HG03097 (cell line): ENCODE data around the gene EDN3.

Experiments used
- ATAC-seq: cut with Tn5 transposase; IDR thresholded peaks from one replicate; pipeline ENCODE4 v1.9.1; 2021; ENCODE audit not compliant: unreplicated experiment, low FRiP score

The EDN3 gene

DNA sequence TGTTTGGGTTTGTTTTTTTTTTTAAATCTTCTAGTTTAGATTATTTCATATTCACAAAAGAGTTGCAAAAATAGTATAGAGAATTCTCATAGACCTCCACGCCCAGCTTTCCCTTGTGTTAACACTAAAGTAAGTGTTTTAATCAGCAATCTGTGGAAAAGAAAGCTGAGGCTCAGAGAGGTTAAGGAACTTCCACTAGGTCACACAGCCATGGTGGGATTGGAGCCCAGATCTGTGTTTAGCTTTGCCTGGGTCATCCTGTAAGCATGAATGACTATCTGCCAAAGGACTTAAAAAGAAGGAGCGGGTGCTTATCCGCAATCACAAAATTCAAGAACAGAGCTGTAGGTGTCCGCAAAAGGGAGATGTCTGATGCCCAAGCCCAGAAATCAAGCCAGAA lies 60.5 kb downstream of the EDN3 start:
- ATAC-seq: no peak

DNA sequence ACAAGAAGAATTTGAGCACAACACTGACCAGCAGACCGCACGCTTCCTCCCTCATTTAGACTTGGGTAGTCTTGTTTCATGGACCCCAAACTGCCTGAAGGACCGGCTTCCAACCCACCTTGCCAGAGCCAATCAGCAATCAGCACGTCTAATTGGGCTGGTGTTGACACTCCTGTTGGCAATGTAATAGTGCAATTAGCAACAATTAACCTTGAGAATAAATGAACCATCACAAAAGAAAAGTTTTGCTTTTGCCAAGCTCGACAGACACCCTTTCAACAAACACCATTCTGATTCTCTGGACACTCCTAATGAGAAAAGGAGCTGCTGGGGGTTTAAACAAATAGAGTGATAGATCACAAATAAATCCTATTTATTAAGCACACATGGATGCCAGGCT lies 61.0 kb downstream of the EDN3 start:
- no peak for ATAC-seq

DNA sequence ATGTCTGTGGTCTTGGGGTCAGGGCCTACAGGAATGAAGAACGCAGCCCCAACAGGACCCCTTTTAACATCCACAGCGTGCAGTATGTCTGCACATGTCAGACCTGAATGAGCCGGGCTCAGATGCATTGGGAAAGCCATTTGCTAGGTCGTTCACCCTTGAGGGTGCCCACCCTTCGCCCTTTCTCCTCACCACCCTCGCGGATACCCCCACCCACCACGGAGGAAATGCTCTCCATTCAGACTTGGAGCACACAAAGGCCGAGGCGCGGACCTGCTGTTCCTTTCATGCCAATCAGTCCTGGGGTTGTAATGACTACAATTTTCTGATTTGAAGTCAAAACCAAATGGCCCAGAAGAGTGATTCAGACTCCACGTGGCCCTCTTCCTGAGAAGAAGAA lies 62.7 kb downstream of the EDN3 start:
- ATAC-seq: no peak

DNA sequence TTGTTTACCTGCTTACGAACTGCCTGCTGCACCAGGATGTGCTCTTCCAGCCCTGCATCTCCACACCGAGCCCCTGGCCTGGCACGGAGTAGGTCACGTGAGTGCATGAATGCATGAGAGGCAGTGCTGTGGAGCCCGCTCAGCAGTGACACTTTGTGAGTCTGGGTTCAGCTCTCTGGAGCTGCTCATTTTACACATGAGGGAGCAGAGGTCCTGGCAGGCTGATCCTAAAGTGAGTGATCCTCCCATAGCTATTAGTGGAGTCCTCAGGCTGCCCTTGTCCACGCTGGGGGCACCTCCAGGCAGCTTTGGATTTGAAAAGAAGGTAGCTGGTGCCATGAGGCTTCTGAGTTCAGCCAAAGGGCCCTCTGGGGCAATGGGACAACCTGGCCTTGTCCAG lies 64.2 kb downstream of the EDN3 start:
- ATAC-seq: no peak

DNA sequence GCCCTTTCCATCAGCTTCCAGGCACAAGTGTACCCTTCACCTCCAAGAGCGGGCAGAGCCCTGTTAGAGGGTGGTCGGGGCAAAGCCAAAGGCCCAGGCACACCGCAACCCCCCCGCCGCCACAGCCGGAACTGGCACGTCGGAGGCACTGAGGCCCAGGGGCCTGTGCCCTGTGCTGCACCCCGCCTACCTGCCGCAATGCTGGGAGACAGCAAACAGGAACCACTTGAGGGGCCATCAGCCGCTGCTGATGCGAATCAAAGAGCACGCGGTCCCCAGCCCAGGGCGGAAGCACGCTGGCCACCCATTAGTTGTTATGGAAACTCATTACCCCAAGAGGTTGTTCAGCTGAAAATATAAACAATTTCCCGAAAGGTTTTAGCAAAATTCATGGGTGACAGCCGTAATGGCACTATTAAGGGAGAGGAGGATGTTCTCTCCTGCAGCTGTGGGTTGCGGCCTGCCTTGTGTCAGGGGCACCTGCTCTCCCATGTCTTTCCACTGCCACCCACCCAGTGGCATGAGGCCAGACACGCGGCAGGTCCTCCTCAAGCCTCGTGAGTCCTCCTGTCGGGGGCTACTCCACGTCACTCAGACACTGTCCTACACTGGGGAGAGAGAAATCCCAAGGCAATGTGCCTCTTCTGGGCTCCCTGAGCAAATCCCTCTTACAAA lies 65.3 kb downstream of the EDN3 start:
- no peak for ATAC-seq

DNA sequence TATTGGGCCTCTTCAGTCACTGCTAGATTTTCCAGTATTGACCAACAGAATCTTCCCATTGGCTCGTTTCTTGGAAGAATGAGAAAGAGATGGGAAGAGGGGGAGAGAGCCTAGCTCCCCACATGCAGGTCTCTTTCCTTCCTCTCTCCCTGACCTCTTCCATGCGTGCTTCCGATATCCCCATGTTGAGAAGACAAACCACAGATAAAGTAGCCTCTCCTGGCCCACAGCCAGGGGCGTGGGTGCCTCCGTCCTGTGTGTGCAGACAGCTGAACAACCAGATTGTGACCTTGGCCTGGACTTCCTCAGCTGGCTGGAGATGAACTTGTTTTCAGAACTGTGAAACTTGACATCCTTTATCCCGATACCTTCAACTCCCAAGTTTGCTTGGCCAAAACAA lies 71.0 kb downstream of the EDN3 start:
- ATAC-seq: no peak

DNA sequence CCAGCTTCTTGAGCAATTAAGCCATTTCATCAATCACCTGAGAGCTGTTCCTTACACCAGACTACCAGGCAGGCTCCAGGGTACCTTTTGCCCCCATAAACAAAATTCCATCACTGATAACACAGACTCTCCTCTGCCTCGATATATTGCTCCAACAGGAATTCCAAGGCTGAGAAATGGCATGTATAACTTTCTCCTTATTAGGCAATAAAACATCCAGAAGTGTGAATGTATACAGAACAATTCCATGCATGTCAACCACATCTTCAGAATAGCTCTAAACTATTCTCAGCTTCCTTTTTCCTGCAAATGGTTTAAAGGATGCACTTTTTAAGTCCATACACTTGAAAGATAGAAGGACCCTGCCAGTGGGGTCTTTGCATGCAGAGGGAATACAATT lies 73.8 kb downstream of the EDN3 start:
- ATAC-seq: no peak

DNA sequence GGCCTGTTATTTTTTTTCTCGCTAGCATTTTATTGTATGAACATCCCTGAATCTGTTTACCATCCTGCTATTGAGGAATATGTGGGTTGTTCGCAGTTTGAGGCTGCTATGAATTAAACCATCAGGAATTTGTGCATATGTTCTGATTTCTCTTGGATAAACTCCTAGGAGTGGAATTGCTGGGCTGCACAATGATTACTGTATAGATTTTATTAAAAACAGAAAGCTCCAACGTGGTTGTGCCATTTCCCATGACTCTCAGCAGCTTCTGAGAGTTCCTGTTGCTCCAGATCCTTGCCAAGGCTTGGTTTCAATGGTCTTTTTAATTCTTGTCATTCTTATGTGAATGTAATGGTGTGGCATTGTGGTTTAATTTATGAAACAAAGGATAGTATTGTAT lies 75.1 kb downstream of the EDN3 start:
- ATAC-seq: no peak
